NCI-H82 treated with DMSO at 0.1 percent for 48 hours (cell line): ENCODE results near the gene CDK14.
"Not testable (repeated sequence)": the region's sequence is repeated elsewhere in the genome, so short reads cannot be mapped to it uniquely, and the experiment has no call there.

ENCODE experiments used
- DNase-seq: peaks from one replicate; lab custom pipeline; 2025; ENCODE audit not compliant: unreplicated experiment; lab: John Stamatoyannopoulos, UW

Gene CDK14

GRCh38 chr7:90629297-90629918 is 33.3 kb downstream of the CDK14 start:
- DNase-seq = peak; percentile 31

GRCh38 chr7:90631502-90631901 is 35.4 kb downstream of the CDK14 start:
- DNase-seq = no peak

DNA sequence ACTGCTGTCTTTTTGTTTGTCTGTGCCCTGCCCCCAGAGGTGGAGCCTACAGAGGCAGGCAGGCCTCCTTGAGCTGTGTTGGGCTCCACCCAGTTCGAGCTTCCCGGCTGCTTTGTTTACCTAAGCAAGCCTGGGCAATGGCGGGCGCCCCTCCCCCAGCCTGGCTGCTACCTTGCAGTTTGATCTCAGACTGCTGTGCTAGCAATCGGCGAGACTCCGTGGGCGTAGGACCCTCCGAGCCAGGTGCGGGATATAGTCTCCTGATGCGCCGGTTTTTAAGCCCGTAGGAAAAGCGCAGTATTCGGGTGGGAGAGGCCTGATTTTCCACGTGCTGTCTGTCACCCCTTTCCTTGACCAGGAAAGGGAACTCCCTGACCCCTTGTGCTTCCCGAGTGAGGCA is 43.6 kb downstream of the CDK14 start:
- DNase-seq = not testable (repeated sequence)

GRCh38 chr7:90642978-90643377 is 46.9 kb downstream of the CDK14 start:
- DNase-seq = no peak

DNA sequence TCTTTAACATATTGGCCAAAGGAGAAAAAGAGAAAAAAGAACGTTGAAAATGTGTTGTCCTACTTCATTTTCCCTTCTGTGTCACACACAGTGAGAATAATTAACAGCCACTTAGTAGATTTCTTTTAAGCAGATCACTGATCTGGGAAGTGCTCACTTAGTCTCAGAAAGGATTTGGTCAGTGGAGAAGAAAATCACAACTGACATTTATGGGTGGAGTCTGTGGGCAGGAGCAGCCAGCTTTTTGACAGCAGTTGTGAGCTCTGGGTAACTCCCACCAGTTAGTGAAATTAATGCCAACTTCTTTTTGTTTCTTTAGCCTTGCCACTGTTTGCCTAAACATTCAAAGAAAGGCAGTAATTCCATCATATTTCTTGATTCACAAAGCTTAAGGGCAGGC is 49.7 kb downstream of the CDK14 start:
- peak; percentile 37 for DNase-seq

DNA sequence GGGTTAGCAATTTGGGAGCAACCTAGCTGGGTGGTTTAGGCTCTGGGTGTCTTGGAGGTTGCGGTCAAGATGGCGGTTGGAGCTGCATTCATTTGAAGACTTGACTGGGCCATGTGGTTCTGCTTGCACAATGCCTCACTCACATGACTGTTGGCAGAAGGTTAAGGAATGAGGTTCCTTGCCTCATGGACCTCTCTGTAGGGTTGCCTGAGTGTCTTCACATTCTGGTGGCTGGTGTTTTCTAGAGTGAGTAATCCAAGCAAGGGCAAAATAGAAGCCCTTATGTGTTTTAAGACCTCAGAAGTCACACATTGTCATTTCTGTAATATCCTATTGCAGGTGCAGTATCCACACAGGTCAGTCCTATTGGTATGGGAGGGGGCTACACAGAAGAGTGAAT is 52.0 kb downstream of the CDK14 start:
- no peak for DNase-seq

DNA sequence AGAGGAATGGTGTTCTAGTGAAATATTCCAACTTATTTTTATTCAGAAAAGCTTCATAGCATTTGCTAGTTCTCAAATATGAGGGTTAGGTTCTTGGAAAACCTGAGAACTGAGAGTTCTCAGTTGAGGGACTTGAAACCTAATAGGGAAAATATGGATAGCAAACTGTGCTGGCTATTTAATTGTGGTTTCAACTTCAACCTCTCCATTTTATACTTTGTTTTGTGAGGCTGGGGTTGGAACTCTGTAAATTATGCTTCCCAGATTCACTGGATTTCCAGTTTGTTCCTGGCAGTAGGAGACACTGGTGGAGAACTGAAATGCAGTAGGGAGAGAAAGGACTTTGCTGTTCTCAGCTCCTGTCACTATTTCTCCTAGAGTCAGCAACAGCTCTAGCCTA is 52.7 kb downstream of the CDK14 start:
- no peak for DNase-seq

GRCh38 chr7:90654718-90655427 is 58.8 kb downstream of the CDK14 start:
- no peak for DNase-seq

GRCh38 chr7:90655566-90655965 is 59.4 kb downstream of the CDK14 start:
- no peak for DNase-seq

DNA sequence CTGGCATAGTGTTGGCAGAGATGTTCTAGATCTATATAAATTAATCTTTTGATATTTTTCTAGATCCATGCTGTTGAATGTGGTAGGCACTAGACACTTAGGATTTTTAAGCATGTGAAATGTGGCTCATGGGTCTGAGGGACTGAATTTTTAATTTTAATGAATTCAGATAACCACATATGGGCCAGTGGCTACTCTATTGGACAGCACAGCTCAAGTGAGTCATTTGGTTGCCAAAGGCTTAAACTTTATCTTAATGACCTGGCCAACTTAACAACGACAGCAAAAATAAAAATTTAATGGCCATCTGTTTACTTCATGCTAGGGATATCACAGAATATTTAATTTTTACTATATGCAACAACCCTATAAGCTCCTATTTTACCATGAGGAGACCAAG is 61.4 kb downstream of the CDK14 start:
- no peak for DNase-seq

DNA sequence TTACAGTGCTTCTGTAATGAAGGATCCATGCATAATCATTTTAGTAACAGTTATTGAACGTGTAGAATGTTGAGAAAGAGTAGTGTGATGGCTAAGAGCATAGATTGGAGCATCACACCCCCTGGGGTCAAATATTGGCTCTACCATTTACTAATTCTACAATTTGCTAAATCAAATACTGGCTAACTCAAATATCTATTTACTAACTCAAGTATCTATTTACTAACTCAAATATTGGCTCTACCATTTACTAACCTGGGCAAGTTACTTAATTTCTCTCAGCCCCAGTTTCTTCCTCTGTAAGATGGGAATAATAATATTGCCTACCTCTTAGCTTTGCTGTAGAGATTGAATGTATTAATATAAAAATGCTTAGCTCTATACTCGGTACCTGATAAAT is 64.0 kb downstream of the CDK14 start:
- DNase-seq = no peak

GRCh38 chr7:90660819-90661218 is 64.7 kb downstream of the CDK14 start:
- DNase-seq = no peak

DNA sequence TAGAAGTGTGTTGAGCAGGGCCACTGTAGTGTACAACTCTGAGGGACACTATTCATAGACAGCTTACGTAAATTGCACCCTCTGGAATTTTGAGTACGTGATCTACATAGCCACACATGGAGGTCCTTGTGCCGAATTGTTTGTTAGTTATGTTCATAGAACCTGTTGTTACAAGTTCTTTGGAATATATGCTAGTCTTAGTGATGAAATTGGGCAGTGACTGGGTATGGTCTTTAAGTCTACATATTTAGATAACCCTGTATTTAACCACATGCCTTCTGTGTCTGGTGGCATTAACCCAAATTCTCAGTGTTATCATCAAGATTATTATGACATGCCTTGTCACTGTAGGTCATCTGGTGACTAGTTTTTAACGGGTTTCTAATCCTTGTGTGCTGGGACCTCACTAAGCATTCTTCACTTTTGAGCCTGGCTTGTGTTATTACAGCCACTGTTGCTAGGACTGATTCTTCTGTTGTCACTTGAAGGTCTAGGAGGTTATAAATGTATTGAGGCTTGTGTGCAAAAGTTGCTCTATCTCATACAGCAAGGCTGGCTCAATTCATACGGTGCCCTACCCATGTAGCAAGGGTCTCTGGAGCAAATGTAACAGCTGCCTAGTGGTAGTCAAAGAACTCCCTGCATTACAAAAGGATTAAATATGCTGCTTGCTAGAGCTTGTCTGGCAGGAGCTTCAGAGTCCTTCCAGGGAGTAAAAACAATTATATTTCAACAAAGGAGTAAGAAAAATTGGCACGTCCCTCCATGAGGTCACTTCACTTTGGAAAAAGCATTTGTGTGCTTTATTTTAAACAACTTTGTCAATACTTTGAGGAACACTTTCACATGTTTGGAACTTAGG is 65.4 kb downstream of the CDK14 start:
- DNase-seq = no peak

GRCh38 chr7:90663176-90663575 is 67.1 kb downstream of the CDK14 start:
- DNase-seq = no peak

DNA sequence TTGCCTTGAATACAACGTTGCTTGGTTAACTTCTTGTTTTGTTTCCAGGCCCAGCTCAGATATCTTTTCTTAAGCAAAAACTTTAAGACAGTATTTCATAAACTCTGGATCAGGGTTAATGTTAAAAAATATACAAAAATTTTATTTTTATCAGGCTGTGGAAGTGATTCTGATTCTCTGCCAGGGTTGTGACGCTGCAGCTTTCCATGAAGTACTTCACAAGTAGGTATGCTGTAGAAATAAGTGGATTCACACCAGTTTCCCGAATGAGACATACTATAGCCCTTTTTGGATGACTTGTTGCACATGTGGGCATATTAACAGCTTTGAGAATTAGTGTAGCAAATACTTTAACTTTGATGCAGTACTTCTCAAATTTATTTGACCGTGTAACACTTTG is 70.1 kb downstream of the CDK14 start:
- DNase-seq = no peak

DNA sequence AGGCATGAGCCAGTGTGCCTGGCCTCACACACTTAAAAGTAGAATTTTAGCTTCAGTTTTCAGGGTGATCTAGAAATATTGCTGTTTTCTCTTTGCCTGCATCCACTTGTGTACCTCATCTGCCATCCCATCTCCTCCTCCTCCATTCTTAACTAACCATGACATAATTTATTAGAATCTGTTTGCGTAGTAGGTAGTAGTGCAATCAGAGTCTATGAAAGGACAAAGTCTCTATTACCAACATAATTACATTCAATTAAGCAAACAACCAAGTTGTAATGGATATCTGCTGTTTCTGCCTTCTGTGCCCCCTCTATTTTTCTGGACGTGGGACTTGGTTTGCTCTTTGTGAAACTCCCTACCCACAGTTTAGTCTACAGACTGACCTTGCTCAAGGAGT is 72.9 kb downstream of the CDK14 start:
- DNase-seq = no peak

GRCh38 chr7:90669492-90669891 is 73.4 kb downstream of the CDK14 start:
- DNase-seq = no peak

- DNase-seq = no peak
Observed at GRCh38 chr7:90671571-90671970, 75.5 kb downstream of the CDK14 start.

DNA sequence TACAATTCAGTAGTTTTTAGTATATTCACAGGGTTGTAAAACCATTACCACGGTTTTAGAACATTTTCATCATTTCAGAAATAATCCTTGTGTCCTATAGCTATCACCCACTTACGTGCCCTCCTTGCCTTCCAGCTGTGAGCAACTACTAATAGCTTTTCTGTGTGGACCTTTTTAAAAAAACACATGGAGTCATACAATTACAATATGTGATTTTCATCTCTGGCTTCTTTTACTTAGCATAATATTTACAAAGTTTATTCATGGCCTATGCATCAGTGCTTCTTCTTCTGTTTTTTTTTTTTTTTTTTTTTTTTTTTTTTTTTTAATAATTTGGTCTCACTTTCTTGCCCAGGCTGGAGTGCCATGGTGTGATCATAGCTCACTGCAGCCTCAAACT is 76.1 kb downstream of the CDK14 start:
- DNase-seq = no peak

GRCh38 chr7:90674625-90675024 is 78.5 kb downstream of the CDK14 start:
- no peak for DNase-seq

- DNase-seq = no peak
Observed at GRCh38 chr7:90675982-90676381, 79.9 kb downstream of the CDK14 start.
